GM12874 (cell line): Measurements from ENCODE around the gene RGL1.

Experiments used
- TF ChIP-seq, protein P1 (sequence below): IDR thresholded peaks from 2 replicates; pipeline ENCODE4 v1.5.1; 2011; ENCODE audit warnings: low read depth, mild to moderate bottlenecking, control low read depth, low read length, moderate library complexity; ENCODE audit not compliant: insufficient read depth

RGL1 gene

DNA sequence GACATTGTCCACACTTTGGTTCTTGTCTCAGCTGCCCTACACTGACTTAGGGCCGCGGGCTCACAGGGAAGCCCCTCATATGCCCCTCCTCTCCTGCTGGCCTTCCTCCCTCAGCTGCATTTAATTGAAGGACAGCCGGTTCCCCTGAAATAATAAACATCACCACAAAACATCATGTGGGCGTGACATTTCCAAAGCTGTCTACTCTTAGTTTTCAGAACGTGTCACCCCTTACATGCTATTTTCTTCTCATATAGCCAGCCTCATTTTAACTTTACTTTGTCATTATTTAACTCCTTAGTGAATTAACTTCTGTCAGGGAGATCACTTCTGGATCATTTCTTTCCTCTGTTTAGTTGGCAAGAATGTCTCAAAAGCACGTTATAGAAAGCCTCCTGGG lies 129.4 kb downstream of the RGL1 start:
- TF ChIP-seq, protein P1, sequence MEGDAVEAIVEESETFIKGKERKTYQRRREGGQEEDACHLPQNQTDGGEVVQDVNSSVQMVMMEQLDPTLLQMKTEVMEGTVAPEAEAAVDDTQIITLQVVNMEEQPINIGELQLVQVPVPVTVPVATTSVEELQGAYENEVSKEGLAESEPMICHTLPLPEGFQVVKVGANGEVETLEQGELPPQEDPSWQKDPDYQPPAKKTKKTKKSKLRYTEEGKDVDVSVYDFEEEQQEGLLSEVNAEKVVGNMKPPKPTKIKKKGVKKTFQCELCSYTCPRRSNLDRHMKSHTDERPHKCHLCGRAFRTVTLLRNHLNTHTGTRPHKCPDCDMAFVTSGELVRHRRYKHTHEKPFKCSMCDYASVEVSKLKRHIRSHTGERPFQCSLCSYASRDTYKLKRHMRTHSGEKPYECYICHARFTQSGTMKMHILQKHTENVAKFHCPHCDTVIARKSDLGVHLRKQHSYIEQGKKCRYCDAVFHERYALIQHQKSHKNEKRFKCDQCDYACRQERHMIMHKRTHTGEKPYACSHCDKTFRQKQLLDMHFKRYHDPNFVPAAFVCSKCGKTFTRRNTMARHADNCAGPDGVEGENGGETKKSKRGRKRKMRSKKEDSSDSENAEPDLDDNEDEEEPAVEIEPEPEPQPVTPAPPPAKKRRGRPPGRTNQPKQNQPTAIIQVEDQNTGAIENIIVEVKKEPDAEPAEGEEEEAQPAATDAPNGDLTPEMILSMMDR = no peak

DNA sequence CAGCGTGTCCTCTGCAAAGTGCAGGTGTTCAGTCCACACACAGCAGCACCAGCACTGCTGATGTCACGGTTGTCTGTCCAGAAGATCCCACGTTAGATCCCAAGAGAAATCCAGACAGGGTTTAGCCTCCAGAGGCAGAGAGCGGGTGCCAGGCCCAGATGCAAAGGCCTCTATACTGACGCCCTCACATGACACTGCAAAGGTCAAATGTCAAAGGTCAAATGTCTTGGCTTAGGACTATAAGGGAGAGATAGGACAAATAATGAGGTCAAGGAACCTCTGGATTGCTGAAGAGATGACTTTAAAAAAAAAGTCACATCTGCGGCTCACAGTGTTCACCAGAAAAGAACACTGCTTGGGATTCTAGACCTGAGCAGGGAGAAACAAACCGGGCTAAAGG lies 131.1 kb downstream of the RGL1 start:
- TF ChIP-seq, protein P1 = no peak

DNA sequence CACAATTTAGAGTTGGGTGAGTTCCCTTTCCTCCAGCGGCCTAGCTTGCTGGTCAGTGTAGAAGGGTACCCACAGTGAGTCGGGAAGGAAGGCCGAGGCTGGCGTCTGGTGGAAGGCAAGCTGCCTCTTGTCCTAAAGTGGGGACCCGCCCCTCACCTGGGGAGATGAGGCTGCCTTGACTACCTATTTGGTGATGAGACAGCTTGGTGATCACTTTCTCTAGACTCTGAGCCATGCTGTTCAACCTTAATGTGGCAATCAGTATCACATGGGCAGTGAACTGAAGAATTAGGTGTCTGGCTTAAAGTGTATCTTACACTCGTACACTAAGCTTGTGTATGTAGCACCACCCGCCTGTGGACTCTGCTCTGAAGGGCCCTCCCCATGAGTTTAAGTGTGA lies 131.9 kb downstream of the RGL1 start:
- TF ChIP-seq, protein P1 = no peak

DNA sequence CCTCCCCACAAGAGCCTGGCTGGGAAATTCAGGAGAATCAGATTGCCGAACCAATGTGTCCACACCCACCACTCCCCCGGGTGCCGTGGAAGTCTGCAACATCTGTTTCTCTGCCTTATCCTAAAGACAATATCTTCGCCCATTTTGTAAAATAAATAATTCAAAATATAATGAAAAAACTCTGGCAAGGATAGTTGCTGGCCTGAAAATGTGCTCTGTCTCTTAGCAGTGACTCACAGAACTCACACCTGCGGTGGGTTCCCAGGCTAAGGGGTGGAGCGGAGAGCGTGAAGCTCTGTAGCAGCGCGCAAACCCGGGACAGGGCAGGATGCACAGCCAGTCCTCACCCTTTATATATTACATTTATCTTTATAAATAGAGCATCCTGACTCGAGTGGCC lies 132.7 kb downstream of the RGL1 start:
- TF ChIP-seq, protein P1 = no peak

DNA sequence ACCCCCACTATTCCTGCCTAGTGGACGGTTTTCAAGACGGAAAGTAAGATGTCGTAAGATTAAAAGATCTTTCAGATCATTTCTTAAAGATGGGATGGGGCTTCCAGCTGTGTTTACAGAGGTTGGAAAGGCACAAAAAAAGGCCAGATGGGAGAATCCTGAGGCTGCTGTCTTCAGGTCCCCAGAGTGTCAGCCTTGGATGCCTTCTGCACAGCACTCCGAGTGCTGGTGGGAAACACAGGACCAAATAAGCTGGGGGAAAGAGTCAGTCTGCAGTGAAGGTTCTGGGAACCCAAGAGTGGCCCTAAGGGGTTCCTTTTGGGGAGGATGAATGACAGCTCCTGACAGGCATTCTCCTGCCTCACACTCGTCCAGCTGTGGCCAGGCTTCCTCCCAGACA lies 136.1 kb downstream of the RGL1 start:
- TF ChIP-seq, protein P1 = no peak

DNA sequence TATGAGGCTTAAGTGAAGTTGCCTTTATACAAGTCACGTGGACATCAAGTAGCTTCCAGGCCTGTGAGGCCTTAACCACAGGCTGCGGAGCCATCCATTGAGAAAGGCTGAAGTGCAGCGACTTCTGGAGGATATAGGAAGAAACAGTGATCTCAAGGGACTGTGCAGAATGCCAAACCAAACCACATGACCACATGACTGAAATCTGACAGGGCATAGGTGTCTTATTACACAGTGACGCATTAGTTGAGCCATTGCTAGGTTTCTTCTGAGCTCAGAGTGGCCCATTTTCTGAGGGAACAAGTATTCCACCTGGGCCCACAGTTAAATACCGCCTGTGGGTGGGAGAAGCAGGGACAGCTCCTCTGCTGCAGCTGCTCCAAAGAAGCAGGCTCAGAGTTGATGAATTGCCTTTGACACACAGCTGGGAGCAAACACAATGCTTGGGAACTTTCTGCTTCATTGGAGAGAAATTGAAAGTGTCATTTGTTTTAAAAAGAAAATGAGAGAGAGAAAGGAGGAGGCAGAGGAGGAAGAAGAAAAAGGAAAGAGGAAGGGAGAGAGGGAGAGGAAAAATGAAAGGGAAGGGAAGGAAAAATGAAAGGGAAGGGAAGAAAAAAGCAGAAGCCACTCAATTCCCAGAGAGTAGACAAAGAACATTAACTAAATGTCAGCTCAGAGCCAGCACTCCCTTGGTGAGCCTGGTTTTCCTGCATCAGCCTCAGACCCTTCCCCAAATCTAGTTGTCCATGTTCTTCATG lies 138.2 kb downstream of the RGL1 start:
- TF ChIP-seq, protein P1 = no peak

DNA sequence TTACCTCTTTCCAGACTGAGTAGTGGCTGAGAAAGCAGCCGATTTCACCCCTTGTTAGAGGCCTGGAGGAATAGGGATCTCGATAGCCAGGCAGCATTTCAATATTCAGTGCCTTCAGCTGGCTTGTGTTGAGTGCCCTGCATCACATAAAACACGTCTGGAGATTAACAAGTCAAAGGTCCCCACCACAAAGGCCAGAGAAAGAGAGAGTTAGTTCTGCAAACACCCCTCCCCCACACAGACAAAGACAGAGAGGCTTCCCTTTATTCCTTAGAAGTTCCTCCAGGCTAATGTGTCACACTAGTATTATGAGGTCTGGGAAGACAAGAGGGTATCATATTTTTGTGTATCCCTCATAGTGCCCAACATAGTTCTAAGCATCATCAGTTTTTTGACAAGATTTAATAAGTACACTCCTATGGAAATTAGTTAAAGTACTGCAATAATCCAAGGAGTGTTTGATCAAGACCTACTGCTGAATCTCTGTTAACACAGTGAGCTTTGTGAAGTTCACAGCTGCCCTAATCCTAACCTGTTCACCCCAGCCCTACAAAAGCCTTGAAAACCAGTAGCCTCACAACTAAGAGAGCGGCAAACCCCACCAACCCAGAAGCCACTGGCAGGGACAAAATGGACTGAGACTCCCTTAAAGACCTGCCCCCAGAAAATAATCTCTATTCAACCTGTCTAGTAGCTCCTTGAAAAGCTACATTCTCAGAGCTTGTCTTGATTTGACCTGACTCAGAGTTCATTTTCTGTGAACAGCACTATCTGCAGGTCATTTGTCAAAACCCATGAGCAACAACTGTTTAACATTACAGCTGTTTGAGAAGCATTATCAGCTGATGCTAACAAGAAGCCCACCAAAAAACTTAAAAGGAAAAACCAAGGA lies 140.8 kb downstream of the RGL1 start:
- TF ChIP-seq, protein P1 = no peak
